ENCODE results near the gene IZUMO1. TPM values are rescaled to one million over a fixed set of nuclear protein-coding genes. Genes with fewer than 3 reads are reported as not detected.

IZUMO1 gene
- total RNA-seq, 4 donors from 2014 or later, result under 0.01 to 2.3 TPM; not detected in 2

- TF ChIP-seq CTCF (IDR thresholded peaks at IDR 0.05), result no peak
- no peak for TF ChIP-seq POLR2A (IDR thresholded peaks at IDR 0.05)
- intact Hi-C loops (cut with DNase I; ENCODE audit: low total_unique reads), result no loop called here
- no peaks in the 10 kb centered on the region for H3K27me3 ChIP-seq
- no peaks in the 10 kb centered on the region for H3K9me3 ChIP-seq
- H3K4me1 ChIP-seq, result no peaks in the 10 kb centered on the region
- no peaks in the 10 kb centered on the region for H3K36me3 ChIP-seq
- H3K4me3 ChIP-seq, result no peak overlapping the region
- no peak overlapping the region for H3K27ac ChIP-seq
- DNase-seq, result no peak
Measured at GRCh38 chr19:48731452-48731851, 15.3 kb downstream of the IZUMO1 start.

GRCh38 chr19:48728911-48729664, 17.6 kb downstream of the IZUMO1 start:
- Histone ChIP-seq H3K9me3 (no peaks in the 10 kb centered on the region), H3K36me3 (no peaks in the 10 kb centered on the region), H3K4me3 (no peak overlapping the region), H3K4me1 (no peaks in the 10 kb centered on the region), H3K27ac (no peak overlapping the region), H3K27me3 (no peaks in the 10 kb centered on the region)
- no peak for DNase-seq
- TF ChIP-seq CTCF (IDR thresholded peaks at IDR 0.05), result no peak
- no peak for TF ChIP-seq POLR2A (IDR thresholded peaks at IDR 0.05)
- intact Hi-C loops (cut with DNase I; ENCODE audit: low total_unique reads), result no loop called here

DNA sequence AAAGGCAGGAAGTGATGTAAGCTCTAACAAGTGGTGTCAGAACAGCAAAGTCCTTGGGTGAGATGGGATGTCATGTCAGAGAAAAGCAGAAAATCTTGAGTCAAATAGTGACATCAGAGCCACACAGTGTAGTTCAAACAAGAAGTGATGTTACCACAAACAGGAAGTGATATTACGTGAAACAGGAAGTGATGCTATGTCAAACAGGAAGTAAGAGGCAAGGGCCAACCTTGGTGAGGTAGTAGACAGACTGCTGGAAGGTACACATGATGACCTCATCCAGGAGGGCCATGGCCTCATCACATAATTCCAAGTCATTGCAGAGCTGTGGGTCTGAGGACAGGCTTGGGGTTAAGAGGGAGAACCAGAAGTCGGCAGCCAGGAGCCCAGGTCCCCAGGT, 20.2 kb downstream of the IZUMO1 start:
- intact Hi-C loops (cut with DNase I; ENCODE audit: low total_unique reads), result no loop called here

GRCh38 chr19:48724796-48725753, 21.6 kb downstream of the IZUMO1 start:
- peak; percentile 69 to 80 for DNase-seq
- no peak for TF ChIP-seq POLR2A (IDR thresholded peaks at IDR 0.05)
- no peak for TF ChIP-seq CTCF (IDR thresholded peaks at IDR 0.05)
- intact Hi-C loops (cut with DNase I; ENCODE audit: low total_unique reads), result no loop called here

More for the DNA sequence above, 20.2 kb downstream of the IZUMO1 start:
- Histone ChIP-seq H3K27ac (peak overlapping the region in 1 of 2 donors; percentile 65), H3K9me3 (no peaks in the 10 kb centered on the region), H3K4me3 (no peak overlapping the region), H3K36me3 (no peaks in the 10 kb centered on the region), H3K27me3 (no peaks in the 10 kb centered on the region), H3K4me1 (no peaks in the 10 kb centered on the region)
- DNase-seq, result no peak
- TF ChIP-seq CTCF (IDR thresholded peaks at IDR 0.05), result no peak
- no peak for TF ChIP-seq POLR2A (IDR thresholded peaks at IDR 0.05)

More at GRCh38 chr19:48724796-48725753, 21.6 kb downstream of the IZUMO1 start:
- Histone ChIP-seq H3K9me3 (no peaks in the 10 kb centered on the region), H3K4me3 (no peak overlapping the region), H3K36me3 (no peaks in the 10 kb centered on the region), H3K4me1 (peaks cover 0 to 2% of the 10 kb centered on the region in 2 donors), H3K27me3 (no peaks in the 10 kb centered on the region), H3K27ac (peak overlapping the region; percentile 73 to 83)

All from uterus (tissue), 4 donors.